ENCODE results near the gene NCCRP1.
A peak's percentile ranks its signal among the peaks of the same experiment; 100 is the strongest.
"Not testable (repeated sequence)": the region's sequence is repeated elsewhere in the genome, so short reads cannot be mapped to it uniquely, and the experiment has no call there.

Gene NCCRP1

GRCh38 chr19:39211731-39212374 is 15.1 kb downstream of the NCCRP1 start:
- no peak for DNase-seq

GRCh38 chr19:39212375-39212742 is 15.6 kb downstream of the NCCRP1 start:
- peak; percentile 70 for DNase-seq

- not testable (repeated sequence) for DNase-seq
Measured at GRCh38 chr19:39215323-39215722, 18.6 kb downstream of the NCCRP1 start.

- no peak for DNase-seq
Measured at GRCh38 chr19:39217094-39217493, 20.3 kb downstream of the NCCRP1 start.

- DNase-seq = no peak
Measured at GRCh38 chr19:39218230-39219007, 21.7 kb downstream of the NCCRP1 start.

GRCh38 chr19:39219108-39219507 is 22.3 kb downstream of the NCCRP1 start:
- DNase-seq = peak; percentile 20

- no peak for DNase-seq
Measured at GRCh38 chr19:39223703-39224279, 27.0 kb downstream of the NCCRP1 start.

- DNase-seq = no peak
Measured at GRCh38 chr19:39224910-39225309, 28.1 kb downstream of the NCCRP1 start.

- no peak for DNase-seq
Measured at GRCh38 chr19:39230096-39230764, 33.5 kb downstream of the NCCRP1 start.

- no peak for DNase-seq
Measured at GRCh38 chr19:39232708-39233107, 35.9 kb downstream of the NCCRP1 start.

- peak; percentile 31 for DNase-seq
Measured at GRCh38 chr19:39236527-39236926, 39.8 kb downstream of the NCCRP1 start.

- DNase-seq = peak; percentile 43
Measured at GRCh38 chr19:39237200-39238184, 40.7 kb downstream of the NCCRP1 start.

- DNase-seq = no peak
Measured at GRCh38 chr19:39238209-39238608, 41.4 kb downstream of the NCCRP1 start.

GRCh38 chr19:39238944-39239343 is 42.2 kb downstream of the NCCRP1 start:
- DNase-seq = no peak

- DNase-seq = no peak
Measured at GRCh38 chr19:39240421-39240820, 43.7 kb downstream of the NCCRP1 start.

- not testable (repeated sequence) for DNase-seq
Measured at GRCh38 chr19:39243741-39244140, 47.0 kb downstream of the NCCRP1 start.

- DNase-seq = not testable (repeated sequence)
Measured at GRCh38 chr19:39244410-39245100, 47.8 kb downstream of the NCCRP1 start, which contains the start of gene IFNL3. Gene IFNL3, minus strand, starts transcription at chr19:39245006. Its CDS starts 39 bp downstream, at chr19:39244967.

GRCh38 chr19:39245166-39245565 is 48.4 kb downstream of the NCCRP1 start:
- not testable (repeated sequence) for DNase-seq

GRCh38 chr19:39246951-39247669 is 50.3 kb downstream of the NCCRP1 start:
- peak; percentile 53 for DNase-seq
